ENCODE data around the gene GNPAT.

The GNPAT gene

DNA sequence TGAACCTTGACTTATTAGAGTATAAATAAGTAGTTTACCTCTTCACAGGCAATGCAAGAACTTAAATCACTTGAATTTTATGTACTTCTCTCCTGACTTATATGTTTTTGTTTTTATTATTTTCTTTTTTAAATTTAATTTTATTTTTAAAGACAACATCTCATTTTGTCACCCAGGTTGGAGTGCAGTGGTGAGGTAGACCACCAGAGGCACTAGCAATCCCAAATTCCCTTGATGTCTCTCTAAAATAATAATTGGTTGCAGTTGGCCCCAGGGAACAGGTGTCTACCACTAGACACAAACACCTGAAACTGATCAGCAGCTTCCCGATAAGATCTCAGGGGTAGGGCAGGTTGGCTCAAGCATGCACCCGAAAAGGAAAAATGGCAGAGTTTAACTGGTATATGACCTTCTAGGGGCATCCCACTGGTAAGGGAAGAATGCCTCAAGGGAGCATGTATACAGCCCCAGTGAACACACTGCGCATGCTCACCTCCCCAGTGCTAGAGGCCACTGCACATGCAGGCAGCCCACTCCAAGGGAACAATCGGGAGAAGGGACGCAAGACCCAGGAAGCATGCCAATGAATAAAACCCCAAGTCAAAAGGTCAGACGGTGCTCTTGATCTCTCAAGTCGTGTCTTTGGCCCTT is 82.0 kb downstream of the GNPAT start:
- no peak for DNase-seq

GRCh38 chr1:231324660-231325059 is 83.6 kb downstream of the GNPAT start:
- no peak for DNase-seq

GRCh38 chr1:231326248-231326647 is 85.2 kb downstream of the GNPAT start:
- DNase-seq: no peak

All from NCI-H510A (cell line).